ENCODE measurements around the gene CDH23. TPM values are rescaled to one million over a fixed set of nuclear protein-coding genes. Genes with fewer than 3 reads are reported as not detected.

Gene CDH23
- total RNA-seq, 1 experiment from 2014 or later: not detected

GRCh38 chr10:71512312-71512711, 115.6 kb downstream of the CDH23 start:
- no peak overlapping the region for H3K9ac ChIP-seq (ENCODE audit: low read length)
- H3K4me3 ChIP-seq (ENCODE audit: low read length): no peak overlapping the region
- no peaks in the 10 kb centered on the region for H3K9me3 ChIP-seq (ENCODE audit: low read length)
- H3K27ac ChIP-seq (ENCODE audit: low read length): no peak overlapping the region
- intact Hi-C loops (cut with micrococcal nuclease): no loop called here
- H3F3A ChIP-seq (ENCODE audit: low read length, unreplicated experiment): no peaks in the 10 kb centered on the region
- no peak for TF ChIP-seq EZH2 (IDR thresholded peaks at IDR 0.05; ENCODE audit: low read length, unreplicated experiment)
- no peak for TF ChIP-seq EZH2phosphoT487 (IDR thresholded peaks at IDR 0.05; ENCODE audit: borderline replicate concordance, low read length)
- no peak for TF ChIP-seq CTCF (conservative IDR thresholded peaks at IDR 0.05; ENCODE audit: low read depth, low read length)
- H3K4me1 ChIP-seq (ENCODE audit: insufficient read depth, low read length): peaks cover 12% of the 10 kb centered on the region
- 0 out of 2 replicates have a peak, but pooled peaks cover 4% of the 10 kb centered on the region for H3K27me3 ChIP-seq (ENCODE audit: low read length)
- H3K4me2 ChIP-seq (ENCODE audit: low read length): no peak overlapping the region
- H2AFZ ChIP-seq (ENCODE audit: low read length): no peak overlapping the region
- ChIA-PET POLR2A (ENCODE audit: unreplicated experiment) (no interaction called here), CTCF (no interaction called here)
- H4K20me1 ChIP-seq (ENCODE audit: low read length): no peaks in the 10 kb centered on the region
- no peaks in the 10 kb centered on the region for H3K36me3 ChIP-seq (ENCODE audit: low read depth, low read length)
- DNase-seq (no peak), ATAC-seq (no peak)
- BruUV-seq (replicated peaks): no TSS peak
- H3K79me2 ChIP-seq (ENCODE audit: low read length): no peaks in the 10 kb centered on the region
- no peaks in the 10 kb centered on the region for H3K9me2 ChIP-seq (replicated peaks; ENCODE audit: low read length)

DNA sequence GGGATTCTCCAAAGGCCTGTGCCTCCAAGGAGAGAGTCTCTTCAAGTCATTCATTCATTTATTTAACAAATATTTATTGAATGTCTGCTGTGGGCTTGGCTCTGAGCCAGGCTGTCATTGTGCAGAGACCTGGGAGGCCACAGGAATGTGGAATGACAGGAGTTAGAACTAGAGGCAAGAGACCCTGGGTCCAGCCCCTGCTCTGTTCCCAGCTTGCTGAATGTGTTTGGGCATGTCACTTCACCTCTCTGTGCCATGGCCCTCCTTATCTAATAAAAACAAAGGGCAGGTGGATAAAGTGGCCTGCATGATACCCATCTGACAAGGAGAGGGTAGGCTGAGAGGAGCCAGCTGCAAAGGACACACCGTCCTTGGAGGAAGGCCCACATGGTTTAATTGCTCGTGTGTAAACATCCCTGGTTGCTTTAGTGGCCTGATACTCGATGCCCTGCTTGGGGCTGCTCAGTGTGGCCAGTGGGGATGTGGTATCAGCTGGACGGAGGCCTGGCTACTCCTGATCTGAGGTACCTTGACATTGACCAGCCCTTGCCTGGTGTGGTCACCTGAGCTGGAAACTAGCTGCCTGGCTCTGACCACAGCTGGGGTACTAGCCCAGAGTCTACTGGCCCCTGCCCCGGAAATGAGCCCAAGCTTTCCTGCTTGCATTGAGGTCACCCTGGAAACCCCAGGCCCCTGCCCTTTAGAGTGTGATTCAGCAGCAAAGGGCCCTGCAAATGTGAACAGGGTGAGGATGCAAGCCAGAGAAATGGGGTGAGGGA, 116.2 kb downstream of the CDH23 start:
- intact Hi-C loops (cut with micrococcal nuclease): no loop called here
- Histone ChIP-seq H3K27ac (ENCODE audit: low read length) (no peak overlapping the region), H3K4me1 (ENCODE audit: insufficient read depth, low read length) (peaks cover 12% of the 10 kb centered on the region), H3K27me3 (ENCODE audit: low read length) (0 out of 2 replicates have a peak, but pooled peaks cover 1% of the 10 kb centered on the region), H3K9me2 (replicated peaks; ENCODE audit: low read length) (no peaks in the 10 kb centered on the region), H3K4me2 (ENCODE audit: low read length) (no peak overlapping the region), H3K9ac (ENCODE audit: low read length) (no peak overlapping the region), H3K4me3 (ENCODE audit: low read length) (no peak overlapping the region), H4K20me1 (ENCODE audit: low read length) (no peaks in the 10 kb centered on the region), H3F3A (ENCODE audit: low read length, unreplicated experiment) (no peaks in the 10 kb centered on the region), H3K79me2 (ENCODE audit: low read length) (no peaks in the 10 kb centered on the region), H3K9me3 (ENCODE audit: low read length) (no peaks in the 10 kb centered on the region), H2AFZ (ENCODE audit: low read length) (no peak overlapping the region), H3K36me3 (ENCODE audit: low read depth, low read length) (no peaks in the 10 kb centered on the region)
- POLR2A ChIA-PET (ENCODE audit: unreplicated experiment): no interaction called here
- CTCF ChIA-PET: no interaction called here
- TF ChIP-seq EZH2 (IDR thresholded peaks at IDR 0.05; ENCODE audit: low read length, unreplicated experiment) (no peak), EZH2phosphoT487 (IDR thresholded peaks at IDR 0.05; ENCODE audit: borderline replicate concordance, low read length) (no peak), CTCF (conservative IDR thresholded peaks at IDR 0.05; ENCODE audit: low read depth, low read length) (no peak)
- ATAC-seq: peak; percentile 31; the same call in 1 of the 2 replicates
- peak; percentile 71 for DNase-seq
- no TSS peak for BruUV-seq (replicated peaks)

GRCh38 chr10:71513540-71513853, 116.8 kb downstream of the CDH23 start:
- BruUV-seq (replicated peaks): no TSS peak
- H3K9me3 ChIP-seq (ENCODE audit: low read length): no peaks in the 10 kb centered on the region
- ATAC-seq: no peak

More at GRCh38 chr10:71513540-71513853, 116.8 kb downstream of the CDH23 start:
- Histone ChIP-seq H2AFZ (ENCODE audit: low read length) (no peak overlapping the region), H3K27me3 (ENCODE audit: low read length) (no peaks in the 10 kb centered on the region), H3K9me2 (replicated peaks; ENCODE audit: low read length) (no peaks in the 10 kb centered on the region), H3K4me3 (ENCODE audit: low read length) (no peak overlapping the region), H3K9ac (ENCODE audit: low read length) (no peak overlapping the region), H3K4me2 (ENCODE audit: low read length) (no peak overlapping the region), H3F3A (ENCODE audit: low read length, unreplicated experiment) (no peaks in the 10 kb centered on the region), H3K27ac (ENCODE audit: low read length) (no peak overlapping the region), H3K4me1 (ENCODE audit: insufficient read depth, low read length) (peaks cover 12% of the 10 kb centered on the region), H3K79me2 (ENCODE audit: low read length) (no peaks in the 10 kb centered on the region), H3K36me3 (ENCODE audit: low read depth, low read length) (no peaks in the 10 kb centered on the region), H4K20me1 (ENCODE audit: low read length) (no peaks in the 10 kb centered on the region)
- CTCF ChIA-PET: no interaction called here
- no peak for TF ChIP-seq CTCF (conservative IDR thresholded peaks at IDR 0.05; ENCODE audit: low read depth, low read length)
- TF ChIP-seq EZH2phosphoT487 (IDR thresholded peaks at IDR 0.05; ENCODE audit: borderline replicate concordance, low read length): no peak
- no peak for TF ChIP-seq EZH2 (IDR thresholded peaks at IDR 0.05; ENCODE audit: low read length, unreplicated experiment)
- POLR2A ChIA-PET (ENCODE audit: unreplicated experiment): no interaction called here
- no peak for DNase-seq
- intact Hi-C loops (cut with micrococcal nuclease): no loop called here
